NCI-H526 treated with DMSO at 0.1 percent for 48 hours (cell line): ENCODE results near the gene IFT80.

Source experiments
- DNase-seq: peaks from one replicate; lab custom pipeline; 2025; lab: John Stamatoyannopoulos, UW

Gene IFT80

GRCh38 chr3:160400702-160401150 is 1.7 kb upstream of the IFT80 start:
- DNase-seq = no peak

- DNase-seq = no peak
These were observed 1.1 kb upstream of the IFT80 start for GRCh38 chr3:160400030-160400701.

GRCh38 chr3:160398820-160399124 is 253 bp downstream of the IFT80 start:
- no peak for DNase-seq

GRCh38 chr3:160395297-160395696 is 3.7 kb downstream of the IFT80 start:
- DNase-seq = no peak

GRCh38 chr3:160394009-160394392 is 5.0 kb downstream of the IFT80 start:
- no peak for DNase-seq

GRCh38 chr3:160393346-160394008 is 5.5 kb downstream of the IFT80 start:
- no peak for DNase-seq

- DNase-seq = no peak
These were observed 6.2 kb downstream of the IFT80 start for GRCh38 chr3:160392798-160393197.

- no peak for DNase-seq
These were observed 8.4 kb downstream of the IFT80 start for GRCh38 chr3:160390565-160391138.

GRCh38 chr3:160384639-160385318 is 14.2 kb downstream of the IFT80 start:
- no peak for DNase-seq

- no peak for DNase-seq
These were observed 17.6 kb downstream of the IFT80 start for GRCh38 chr3:160381470-160381869.

- no peak for DNase-seq
These were observed 19.3 kb downstream of the IFT80 start for GRCh38 chr3:160379628-160380214.

- no peak for DNase-seq
These were observed 20.5 kb downstream of the IFT80 start for GRCh38 chr3:160378331-160379109.

GRCh38 chr3:160376681-160377080 is 22.3 kb downstream of the IFT80 start:
- no peak for DNase-seq

- no peak for DNase-seq
These were observed 24.1 kb downstream of the IFT80 start for GRCh38 chr3:160374925-160375324.

GRCh38 chr3:160374472-160374871 is 24.6 kb downstream of the IFT80 start:
- no peak for DNase-seq

- DNase-seq = no peak
These were observed 25.4 kb downstream of the IFT80 start for GRCh38 chr3:160373655-160374054.

GRCh38 chr3:160372780-160373179 is 26.2 kb downstream of the IFT80 start:
- DNase-seq = no peak

GRCh38 chr3:160370987-160371857 is 27.8 kb downstream of the IFT80 start:
- no peak for DNase-seq

GRCh38 chr3:160369784-160370183 is 29.2 kb downstream of the IFT80 start:
- DNase-seq = no peak

- no peak for DNase-seq
These were observed 30.2 kb downstream of the IFT80 start for GRCh38 chr3:160368804-160369203.
